OCI-LY1 (cell line): ENCODE results near the gene F2R.

Experiments
- EZH2 ChIP-seq: fragments of 200-600 bp; sonication (generic), shearing (Covaris generic); IDR thresholded peaks from 2 replicates; pipeline ENCODE4 v1.8.0; 2017; ENCODE audit warnings: borderline replicate concordance, mixed run types, mild to moderate bottlenecking, antibody characterized with exemption, low read length, moderate library complexity, mixed read lengths
- TF ChIP-seq, protein P1 (sequence below): fragments of 200-600 bp; sonication (generic), shearing (Covaris generic); IDR thresholded peaks from 2 replicates; pipeline ENCODE4 v1.5.1; 2017; ENCODE audit warnings: mild to moderate bottlenecking, antibody characterized with exemption, low read length, moderate library complexity, mixed read lengths

DNA sequence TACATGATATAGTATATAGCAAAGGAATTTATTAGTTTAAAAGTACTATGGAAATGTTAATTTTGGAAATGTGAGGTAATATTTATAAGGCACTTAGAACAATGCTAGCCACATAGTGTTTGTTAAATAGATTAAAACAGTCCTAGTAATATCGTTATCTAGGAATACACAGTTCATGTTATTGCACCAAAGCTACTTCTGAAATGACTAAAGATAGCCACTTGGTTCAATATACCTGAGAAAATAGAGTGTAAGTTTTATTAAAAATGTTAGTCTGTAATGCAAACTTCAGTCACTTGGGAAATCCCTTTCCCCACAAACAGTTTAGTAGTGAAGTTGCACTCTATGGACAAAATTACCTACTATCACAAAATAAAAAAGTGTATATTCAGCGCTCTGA is 15.4 kb upstream of the F2R start:
- TF ChIP-seq, protein P1, sequence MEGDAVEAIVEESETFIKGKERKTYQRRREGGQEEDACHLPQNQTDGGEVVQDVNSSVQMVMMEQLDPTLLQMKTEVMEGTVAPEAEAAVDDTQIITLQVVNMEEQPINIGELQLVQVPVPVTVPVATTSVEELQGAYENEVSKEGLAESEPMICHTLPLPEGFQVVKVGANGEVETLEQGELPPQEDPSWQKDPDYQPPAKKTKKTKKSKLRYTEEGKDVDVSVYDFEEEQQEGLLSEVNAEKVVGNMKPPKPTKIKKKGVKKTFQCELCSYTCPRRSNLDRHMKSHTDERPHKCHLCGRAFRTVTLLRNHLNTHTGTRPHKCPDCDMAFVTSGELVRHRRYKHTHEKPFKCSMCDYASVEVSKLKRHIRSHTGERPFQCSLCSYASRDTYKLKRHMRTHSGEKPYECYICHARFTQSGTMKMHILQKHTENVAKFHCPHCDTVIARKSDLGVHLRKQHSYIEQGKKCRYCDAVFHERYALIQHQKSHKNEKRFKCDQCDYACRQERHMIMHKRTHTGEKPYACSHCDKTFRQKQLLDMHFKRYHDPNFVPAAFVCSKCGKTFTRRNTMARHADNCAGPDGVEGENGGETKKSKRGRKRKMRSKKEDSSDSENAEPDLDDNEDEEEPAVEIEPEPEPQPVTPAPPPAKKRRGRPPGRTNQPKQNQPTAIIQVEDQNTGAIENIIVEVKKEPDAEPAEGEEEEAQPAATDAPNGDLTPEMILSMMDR: no peak
- no peak for TF ChIP-seq EZH2
